Skeletal muscle satellite cell (primary cell): ENCODE data around the gene NME4.
"Not testable (repeated sequence)": the region's sequence is repeated elsewhere in the genome, so short reads cannot be mapped to it uniquely, and the experiment has no call there.

Experiments
- H3K27me3 ChIP-seq: 2 replicates; pipeline ENCODE4 v1.7.0; 2013; ENCODE audit warnings: low read length; ENCODE audit not compliant: control insufficient read depth, insufficient read depth
- H3K36me3 ChIP-seq: 2 replicates; pipeline ENCODE4 v1.7.0; 2013; ENCODE audit warnings: mild to moderate bottlenecking, control low read depth, low read length; ENCODE audit not compliant: insufficient read depth
- H3K4me1 ChIP-seq: 2 replicates; pipeline ENCODE4 v1.7.0; 2013; ENCODE audit warnings: low read length; ENCODE audit not compliant: control insufficient read depth, insufficient read depth
- H3K4me2 ChIP-seq: 2 replicates; pipeline ENCODE4 v1.7.0; 2013; ENCODE audit warnings: mild to moderate bottlenecking, low read length
- H3K4me3 ChIP-seq: 2 replicates; pipeline ENCODE4 v1.7.0; 2013; ENCODE audit warnings: low read length
- H3K9ac ChIP-seq: 2 replicates; pipeline ENCODE4 v1.7.0; 2013; ENCODE audit warnings: mild to moderate bottlenecking, low read depth, low read length, moderate library complexity
- H3K9me3 ChIP-seq: replicated peaks from 2 replicates; pipeline ENCODE4 v1.7.0; 2013; ENCODE audit warnings: mild to moderate bottlenecking, control low read depth, low read length

The NME4 gene

GRCh38 chr16:356741-357140 lies 40.3 kb upstream of the NME4 start:
- Histone ChIP-seq H3K27me3 (no peaks in the 10 kb centered on the region), H3K9ac (no peak overlapping the region), H3K4me1 (no peaks in the 10 kb centered on the region), H3K4me3 (no peak overlapping the region), H3K9me3 (no peaks in the 10 kb centered on the region), H3K4me2 (no peak overlapping the region), H3K36me3 (no peaks in the 10 kb centered on the region)

- Histone ChIP-seq H3K4me2 (no peak overlapping the region), H3K9me3 (no peaks in the 10 kb centered on the region), H3K27me3 (peaks cover 6% of the 10 kb centered on the region), H3K9ac (no peak overlapping the region), H3K4me1 (peaks cover 2% of the 10 kb centered on the region), H3K36me3 (no peaks in the 10 kb centered on the region), H3K4me3 (no peak overlapping the region)
Observed at GRCh38 chr16:359067-359763, 37.8 kb upstream of the NME4 start.

- Histone ChIP-seq H3K27me3 (peaks cover 6% of the 10 kb centered on the region), H3K9ac (no peak overlapping the region), H3K9me3 (no peaks in the 10 kb centered on the region), H3K4me3 (no peak overlapping the region), H3K36me3 (no peaks in the 10 kb centered on the region), H3K4me1 (peaks cover 7% of the 10 kb centered on the region), H3K4me2 (no peak overlapping the region)
Observed at GRCh38 chr16:359871-360697, 36.9 kb upstream of the NME4 start.

- Histone ChIP-seq H3K4me2 (no peak overlapping the region), H3K9me3 (no peaks in the 10 kb centered on the region), H3K4me3 (no peak overlapping the region), H3K4me1 (peaks cover 7% of the 10 kb centered on the region), H3K9ac (no peak overlapping the region), H3K27me3 (peaks cover 6% of the 10 kb centered on the region), H3K36me3 (no peaks in the 10 kb centered on the region)
Observed at GRCh38 chr16:360698-361336, 36.2 kb upstream of the NME4 start.

GRCh38 chr16:361341-361871 lies 35.6 kb upstream of the NME4 start:
- Histone ChIP-seq H3K4me2 (no peak overlapping the region), H3K36me3 (peaks cover 4% of the 10 kb centered on the region), H3K9me3 (no peaks in the 10 kb centered on the region), H3K4me3 (no peak overlapping the region), H3K9ac (no peak overlapping the region), H3K27me3 (peaks cover 6% of the 10 kb centered on the region), H3K4me1 (peaks cover 7% of the 10 kb centered on the region)

GRCh38 chr16:361872-362701 lies 34.9 kb upstream of the NME4 start:
- Histone ChIP-seq H3K9ac (no peak overlapping the region), H3K36me3 (peaks cover 11% of the 10 kb centered on the region), H3K4me3 (no peak overlapping the region), H3K4me1 (peaks cover 7% of the 10 kb centered on the region), H3K27me3 (peaks cover 6% of the 10 kb centered on the region), H3K4me2 (peak overlapping the region; percentile 69), H3K9me3 (no peaks in the 10 kb centered on the region)

- H3K36me3 ChIP-seq: peaks cover 17% of the 10 kb centered on the region
- H3K9ac ChIP-seq, H3K9me3 ChIP-seq, H3K27me3 ChIP-seq, H3K4me3 ChIP-seq, H3K4me1 ChIP-seq: not testable (repeated sequence)
- peak overlapping the region; percentile 69 for H3K4me2 ChIP-seq
Observed at GRCh38 chr16:362702-362999, 34.3 kb upstream of the NME4 start.

- H3K36me3 ChIP-seq: peaks cover 20% of the 10 kb centered on the region
- H3K4me1 ChIP-seq: peaks cover 7% of the 10 kb centered on the region
- H3K4me2 ChIP-seq: no peak overlapping the region
- H3K4me3 ChIP-seq: no peak overlapping the region
- no peak overlapping the region for H3K9ac ChIP-seq
- no peaks in the 10 kb centered on the region for H3K9me3 ChIP-seq
- H3K27me3 ChIP-seq: peaks cover 6% of the 10 kb centered on the region
Observed at GRCh38 chr16:363110-363765, 33.8 kb upstream of the NME4 start.

- H3K9me3 ChIP-seq: no peaks in the 10 kb centered on the region
- H3K4me1 ChIP-seq: peaks cover 7% of the 10 kb centered on the region
- peaks cover 23% of the 10 kb centered on the region for H3K36me3 ChIP-seq
- peaks cover 6% of the 10 kb centered on the region for H3K27me3 ChIP-seq
- no peak overlapping the region for H3K4me2 ChIP-seq
- H3K4me3 ChIP-seq: no peak overlapping the region
- H3K9ac ChIP-seq: no peak overlapping the region
Observed at GRCh38 chr16:363766-364490, 33.1 kb upstream of the NME4 start.
